CD14-positive monocyte (primary cell): ENCODE data around the gene CTSA. TPM values are rescaled to one million over a fixed set of nuclear protein-coding genes. Genes with fewer than 3 reads are reported as not detected.

ENCODE experiments used
- DNase-seq, 3 donors: peaks; one replicate each; pipeline ENCODE4 v3.0.0-alpha.2; 2011 to 2022
- H2AFZ ChIP-seq: 2 replicates; pipeline ENCODE4 v1.6.0; 2012; ENCODE audit warnings: mild to moderate bottlenecking, low read depth, low read length, inconsistent platforms; ENCODE audit not compliant: insufficient read depth, poor library complexity, severe bottlenecking
- H3K27ac ChIP-seq, 2 donors: 1 replicate in 1 of 2; 2 replicates in 1 of 2; pipeline ENCODE4 v1.5.1; 2012 to 2013; ENCODE audit warnings: low read length in 2 of 2, control low read depth in 1 of 2, inconsistent platforms in 1 of 2, low read depth in 1 of 2, mild to moderate bottlenecking in 1 of 2
- H3K27me3 ChIP-seq, 2 donors: one replicate each; pipeline versions ENCODE4 v1.6.0 to v1.6.1; 2011 to 2013; ENCODE audit warnings: low read length in 2 of 2; ENCODE audit not compliant: control insufficient read depth in 2 of 2, insufficient read depth in 2 of 2
- H3K36me3 ChIP-seq, 2 donors: replicated peaks in 1 of 2; 1 replicate in 1 of 2; 2 replicates in 1 of 2; pipeline versions ENCODE4 v1.5.1 to v1.6.1; 2012 to 2013; ENCODE audit warnings: low read length in 2 of 2, control low read depth in 1 of 2, inconsistent platforms in 1 of 2, mild to moderate bottlenecking in 1 of 2; ENCODE audit not compliant: insufficient read depth in 2 of 2, control insufficient read depth in 1 of 2
- H3K4me1 ChIP-seq, 2 donors: 1 replicate in 1 of 2; 2 replicates in 1 of 2; pipeline versions ENCODE4 v1.5.1 to v1.6.1; 2012 to 2013; ENCODE audit warnings: low read length in 2 of 2, control low read depth in 1 of 2, inconsistent platforms in 1 of 2, mild to moderate bottlenecking in 1 of 2, moderate library complexity in 1 of 2; ENCODE audit not compliant: insufficient read depth in 2 of 2, control insufficient read depth in 1 of 2
- H3K4me2 ChIP-seq: replicated peaks from 2 replicates; pipeline ENCODE3; 2012; ENCODE audit warnings: low read length, moderate library complexity, mild to moderate bottlenecking; ENCODE audit not compliant: poor library complexity, severe bottlenecking; ENCODE audit errors: extremely low read depth
- H3K4me3 ChIP-seq, 3 experiments: fragments of 200-600 bp in 1 of 3; sonication (generic) in 1 of 3; replicated peaks in 1 of 3; 1 replicate in 2 of 3; 2 replicates in 1 of 3; pipeline ENCODE4 v1.5.1; 2011 to 2013; ENCODE audit warnings: low read length in 3 of 3, mild to moderate bottlenecking in 3 of 3, control low read depth in 2 of 3, low read depth in 2 of 3, inconsistent platforms in 1 of 3, moderate library complexity in 1 of 3
- H3K79me2 ChIP-seq: 2 replicates; pipeline ENCODE4 v1.6.0; 2012; ENCODE audit warnings: mild to moderate bottlenecking, control low read depth, inconsistent platforms, low read length, moderate library complexity; ENCODE audit not compliant: insufficient read depth
- H3K9ac ChIP-seq: 2 replicates; pipeline ENCODE4 v1.6.0; 2017; ENCODE audit warnings: low read length, mild to moderate bottlenecking; ENCODE audit not compliant: insufficient read depth, poor library complexity, severe bottlenecking
- H3K9me3 ChIP-seq, 2 donors: replicated peaks in 1 of 2; 1 replicate in 1 of 2; 2 replicates in 1 of 2; pipeline versions ENCODE4 v1.5.1 to v1.6.1; 2012 to 2013; ENCODE audit warnings: low read length in 2 of 2, control low read depth in 1 of 2; ENCODE audit not compliant: control insufficient read depth in 1 of 2, insufficient read depth in 1 of 2
- H4K20me1 ChIP-seq: 2 replicates; pipeline ENCODE4 v1.6.0; 2012; ENCODE audit warnings: mild to moderate bottlenecking, low read length, control low read depth, moderate library complexity; ENCODE audit not compliant: insufficient read depth
- H3K27ac Mint-ChIP-seq, 7 donors: one replicate each; pipeline ENCODE4 v1.8.0; 2020; ENCODE audit warnings: mild to moderate bottlenecking in 7 of 7, mixed read lengths in 7 of 7, moderate library complexity in 6 of 7, inconsistent platforms in 2 of 7
- H3K27me3 Mint-ChIP-seq, 3 donors: one replicate each; pipeline ENCODE4 v1.8.0; 2021 to 2022; ENCODE audit warnings: low read depth in 3 of 3, mild to moderate bottlenecking in 3 of 3, mixed read lengths in 3 of 3, moderate library complexity in 3 of 3, inconsistent platforms in 1 of 3
- H3K36me3 Mint-ChIP-seq, 2 donors: one replicate each; pipeline ENCODE4 v1.8.0; 2020; ENCODE audit warnings: mixed read lengths in 2 of 2, inconsistent platforms in 1 of 2, mild to moderate bottlenecking in 1 of 2
- H3K4me1 Mint-ChIP-seq: one replicate; pipeline ENCODE4 v1.8.0; 2020; ENCODE audit warnings: mild to moderate bottlenecking, mixed read lengths
- H3K4me3 Mint-ChIP-seq, 2 donors: one replicate each; pipeline ENCODE4 v1.8.0; 2020; ENCODE audit warnings: mild to moderate bottlenecking in 2 of 2, mixed read lengths in 2 of 2, moderate library complexity in 1 of 2
- H3K9me3 Mint-ChIP-seq, 7 donors: one replicate each; pipeline ENCODE4 v1.8.0; 2020 to 2022; ENCODE audit warnings: mixed read lengths in 7 of 7, mild to moderate bottlenecking in 6 of 7, moderate library complexity in 6 of 7, inconsistent platforms in 2 of 7
- CTCF ChIP-seq: fragments of 200-600 bp; IDR thresholded peaks from one replicate; pipeline ENCODE4 v1.8.0; 2022; ENCODE audit warnings: antibody characterized with exemption, mild to moderate bottlenecking
- WGBS: methylation state at CpG from one replicate; pipeline ENCODE4 v1.1.5; 2013; ENCODE audit warnings: missing lambda C conversion rate; ENCODE audit not compliant: insufficient coverage; 5-methylcytosine and 5-hydroxymethylcytosine counted together
- intact Hi-C, 2 donors: fragments of 100-400 bp; cut with micrococcal nuclease; formaldehyde crosslinking; loops; one replicate each; pipeline versions ENCODE4 v1.15.0 to v1.15.1; 2023
- polyA plus RNA-seq, 3 donors: library from polyadenylated mRNA; depleted of rRNA in 1 of 3; unstranded in 2 of 3; stranded (reverse) in 1 of 3; fragments of 300-500 nt in 2 of 3; fragments of >200 nt in 1 of 3; fragmentation: Illumina TruSeq in 2 of 3; gene quantifications; 1 replicate in 2 of 3; 2 replicates in 1 of 3; pipeline ENCODE4 v1.2.3, GENCODE V29; 2012 to 2021

CTSA gene
- polyA plus RNA-seq, 3 donors, result 279 to 489 (median 366) TPM

DNA sequence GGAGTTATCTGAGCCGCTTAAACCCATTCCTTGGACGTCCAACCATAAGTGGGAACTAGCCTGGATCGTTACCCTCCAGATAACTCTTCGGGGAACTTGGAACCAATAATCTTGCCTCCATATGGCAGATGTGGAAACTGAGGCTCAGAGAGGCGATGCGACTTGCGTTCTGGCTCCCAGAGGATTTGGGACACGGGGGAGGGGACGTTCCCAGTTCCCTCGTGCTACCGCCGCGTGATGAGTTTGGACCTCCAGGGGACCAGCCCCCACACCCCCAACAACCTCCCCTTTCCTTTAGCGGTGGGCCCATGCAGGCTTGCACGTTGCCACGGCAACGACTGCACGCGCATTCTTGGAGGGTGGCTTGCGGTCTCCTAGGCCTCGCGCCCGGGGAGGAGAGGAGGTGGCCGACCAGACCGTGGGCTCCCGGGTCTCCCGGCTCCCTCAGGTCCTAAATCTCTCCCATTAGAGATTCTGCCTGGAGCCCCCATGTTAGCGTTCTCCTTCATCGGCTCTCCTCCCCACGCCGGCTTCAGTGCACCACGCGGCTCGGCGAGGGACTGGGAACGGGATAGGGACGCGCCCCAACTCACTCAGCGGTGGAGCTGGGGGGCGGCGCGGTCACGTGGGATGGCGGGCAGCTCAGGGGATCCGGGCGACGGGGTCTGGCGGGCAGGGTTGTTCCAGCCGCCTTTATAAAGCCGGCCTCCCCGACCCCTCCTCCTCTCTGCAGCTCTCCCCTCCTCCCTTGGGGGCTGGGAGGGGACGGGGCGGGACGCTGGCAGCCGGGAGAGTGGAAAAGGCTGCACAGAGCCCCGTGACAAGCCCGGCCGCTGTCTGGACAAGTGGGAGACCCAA lies 20.6 kb downstream of the CTSA start, which contains the start of gene PLTP:
Gene PLTP, minus strand, starts transcription at position 670 of the 858 bp plus-strand sequence. CDS start 703 bp downstream, outside the sequence.
- Mint-ChIP-seq H3K27ac (peak within 1 kb of the TSS; percentile 87 to 99 (median 95)), H3K36me3 (peaks cover 0 to 1% of the 10 kb centered on the region in 2 donors), H3K27me3 (peaks cover 2 to 3% (median 3%) of the 10 kb centered on the region in 3 donors), H3K4me3 (peak within 1 kb of the TSS; percentile 88 to 95), H3K4me1 (peaks cover 48% of the 10 kb centered on the region), H3K9me3 (peaks cover 0 to 3% (median 0%) of the 10 kb centered on the region in 7 donors)
- Histone ChIP-seq H3K36me3 (no peaks in the 10 kb centered on the region), H3K4me2 (peak within 1 kb of the TSS; percentile 86), H3K9ac (peak within 1 kb of the TSS; percentile 68), H3K27ac (peak within 1 kb of the TSS; percentile 82 to 89), H3K27me3 (no peaks in the 10 kb centered on the region), H3K4me3 (peak within 1 kb of the TSS; percentile 52 to 81 (median 53)), H3K4me1 (peaks cover 62 to 65% of the 10 kb centered on the region in 2 donors), H3K79me2 (no peaks in the 10 kb centered on the region), H2AFZ (peak within 1 kb of the TSS; percentile 87), H3K9me3 (no peaks in the 10 kb centered on the region), H4K20me1 (no peaks in the 10 kb centered on the region)
- peak in 1 of 3 donors; percentile 27 for DNase-seq
- intact Hi-C loops, result loop anchor here (2.0 to 5.0 kb wide), 5 partner anchors 19 to 96 kb away; partner anchors contain the start of genes PCIF1 (in 2 of the 2), MMP9 (in 1 of the 2) and ZNF335 (in 1 of the 2)
- TF ChIP-seq CTCF, result no peak
- under 1% methylated on average over 34 of the region's 58 CpGs for WGBS

DNA sequence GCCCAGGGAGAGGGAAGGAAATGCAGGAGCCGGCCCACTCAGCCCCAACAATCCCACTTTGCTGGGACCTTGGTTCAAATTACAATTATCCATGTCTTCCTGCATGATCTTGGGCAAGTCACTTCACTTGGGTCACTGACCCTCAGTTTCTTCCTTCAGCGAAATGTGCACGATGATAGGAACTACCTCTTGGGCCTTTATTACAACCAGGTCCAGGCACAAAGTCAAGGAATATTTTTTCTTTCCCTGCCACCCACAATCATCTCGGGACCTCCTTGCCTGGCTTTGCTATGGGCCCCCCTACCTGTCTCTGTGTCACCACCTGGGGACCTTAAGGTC lies 21.2 kb downstream of the CTSA start:
- H3K27me3 Mint-ChIP-seq, result peaks cover 2 to 3% (median 3%) of the 10 kb centered on the region in 3 donors

More for the DNA sequence above, 21.2 kb downstream of the CTSA start:
- H3K9ac ChIP-seq, result peak overlapping the region; percentile 68
- H3K27ac ChIP-seq, result no peak overlapping the region
- H3K27ac Mint-ChIP-seq, result peak overlapping the region in 4 of 7 donors; percentile 13 to 71 (median 32)
- no peaks in the 10 kb centered on the region for H3K36me3 ChIP-seq
- intact Hi-C loops, result loop anchor here in 1 of 2 donors (5.0 kb wide), 2 partner anchors 60 to 95 kb away; partner anchors contain the start of genes MMP9 and ZNF335
- peaks cover 0 to 1% of the 10 kb centered on the region in 2 donors for H3K36me3 Mint-ChIP-seq
- no peaks in the 10 kb centered on the region for H3K27me3 ChIP-seq
- peaks cover 48% of the 10 kb centered on the region for H3K4me1 Mint-ChIP-seq
- WGBS, result 38% methylated on average over 4 of the region's 4 CpGs
- peak overlapping the region in 2 of 3 experiments; percentile 53 to 81 for H3K4me3 ChIP-seq
- H3K4me2 ChIP-seq, result peak overlapping the region; percentile 86
- H3K4me3 Mint-ChIP-seq, result peak overlapping the region; percentile 88 to 95
- peaks cover 62 to 65% of the 10 kb centered on the region in 2 donors for H3K4me1 ChIP-seq
- TF ChIP-seq CTCF, result no peak
- peaks cover 0 to 3% (median 0%) of the 10 kb centered on the region in 7 donors for H3K9me3 Mint-ChIP-seq
- H3K9me3 ChIP-seq, result no peaks in the 10 kb centered on the region
- DNase-seq, result no peak
- no peaks in the 10 kb centered on the region for H4K20me1 ChIP-seq
- H2AFZ ChIP-seq, result peak overlapping the region; percentile 87
- H3K79me2 ChIP-seq, result no peaks in the 10 kb centered on the region
